ENCODE measurements around the gene VPS37D. TPM values are rescaled to one million over a fixed set of nuclear protein-coding genes. Genes with fewer than 3 reads are reported as not detected.
A peak's percentile ranks its signal among the peaks of the same experiment; 100 is the strongest.

Gene VPS37D
- total RNA-seq, 1 donor from 2014 or later: 1.3 TPM

GRCh38 chr7:73683788-73684693, 16.4 kb downstream of the VPS37D start:
- peak overlapping the region; percentile 82 to 99 for H3K4me3 ChIP-seq
- peaks cover 7 to 23% of the 10 kb centered on the region in 2 donors for H3K4me1 ChIP-seq

GRCh38 chr7:73685311-73685710, 17.7 kb downstream of the VPS37D start:
- DNase-seq (ENCODE audit: low spot score in 2 of 2): no peak
- H3K4me1 ChIP-seq: peaks cover 7 to 23% of the 10 kb centered on the region in 2 donors
- no peak for TF ChIP-seq CTCF (IDR thresholded peaks at IDR 0.05)
- H3K27me3 ChIP-seq: no peaks in the 10 kb centered on the region
- intact Hi-C loops (cut with DNase I): no loop called here
- H3K36me3 ChIP-seq: peaks cover 12 to 32% of the 10 kb centered on the region in 2 donors
- H3K27ac ChIP-seq: no peak overlapping the region
- no peak overlapping the region for H3K4me3 ChIP-seq
- H3K9me3 ChIP-seq: no peaks in the 10 kb centered on the region

More at GRCh38 chr7:73683788-73684693, 16.4 kb downstream of the VPS37D start:
- Histone ChIP-seq H3K9me3 (no peaks in the 10 kb centered on the region), H3K36me3 (peaks cover 14 to 28% of the 10 kb centered on the region in 2 donors), H3K27me3 (no peaks in the 10 kb centered on the region), H3K27ac (peak overlapping the region; percentile 80 to 90)
- intact Hi-C loops (cut with DNase I): loop anchor here (1.0 to 2.0 kb wide), 2 partner anchors 16 to 35 kb away; partner anchors contain the start of gene STX1A
- no peak for TF ChIP-seq CTCF (IDR thresholded peaks at IDR 0.05)
- DNase-seq (ENCODE audit: low spot score in 2 of 2): no peak

- Histone ChIP-seq H3K36me3 (peaks cover 33 to 60% of the 10 kb centered on the region in 2 donors), H3K27ac (no peak overlapping the region), H3K4me1 (peaks cover 4% of the 10 kb centered on the region in 2 donors), H3K27me3 (no peaks in the 10 kb centered on the region), H3K4me3 (no peak overlapping the region), H3K9me3 (no peaks in the 10 kb centered on the region)
- no peak for TF ChIP-seq CTCF (IDR thresholded peaks at IDR 0.05)
- intact Hi-C loops (cut with DNase I): no loop called here
- no peak for DNase-seq (ENCODE audit: low spot score in 2 of 2)
Measured at GRCh38 chr7:73688288-73688687, 20.7 kb downstream of the VPS37D start.

GRCh38 chr7:73690646-73691045, 23.0 kb downstream of the VPS37D start:
- H3K27me3 ChIP-seq: no peaks in the 10 kb centered on the region
- DNase-seq (ENCODE audit: low spot score in 2 of 2): no peak
- H3K4me1 ChIP-seq: no peaks in the 10 kb centered on the region
- H3K9me3 ChIP-seq: no peaks in the 10 kb centered on the region
- H3K27ac ChIP-seq: no peak overlapping the region
- H3K4me3 ChIP-seq: no peak overlapping the region
- no peak for TF ChIP-seq CTCF (IDR thresholded peaks at IDR 0.05)
- intact Hi-C loops (cut with DNase I): no loop called here
- H3K36me3 ChIP-seq: peaks cover 56 to 84% of the 10 kb centered on the region in 2 donors

- intact Hi-C loops (cut with DNase I): no loop called here
Measured at GRCh38 chr7:73696372-73696771, 28.7 kb downstream of the VPS37D start.

More at GRCh38 chr7:73696372-73696771, 28.7 kb downstream of the VPS37D start:
- DNase-seq (ENCODE audit: low spot score in 2 of 2): no peak
- H3K27ac ChIP-seq: no peak overlapping the region
- no peak for TF ChIP-seq CTCF (IDR thresholded peaks at IDR 0.05)
- no peaks in the 10 kb centered on the region for H3K4me1 ChIP-seq
- peaks cover 74 to 98% of the 10 kb centered on the region in 2 donors for H3K36me3 ChIP-seq
- H3K27me3 ChIP-seq: no peaks in the 10 kb centered on the region
- no peaks in the 10 kb centered on the region for H3K9me3 ChIP-seq
- no peak overlapping the region for H3K4me3 ChIP-seq
